K562 (cell line): Measurements from ENCODE around the gene CTNNA3. TPM values are rescaled to one million over a fixed set of nuclear protein-coding genes. Genes with fewer than 3 reads are reported as not detected.

Source experiments
- ATAC-seq: fragments of 200-7000 bp; cut with Tn5 transposase; 3 replicates; pipeline ENCODE4 v1.9.1; 2020; ENCODE audit warnings: moderate library complexity
- BruUV-seq: library from RNA; stranded (reverse); fragments of 400-500 nt; replicated peaks from 2 replicates; lab custom pipeline; 2021; lab: Mats Ljungman, UMichigan
- CTCF ChIA-PET: fragments of 300-600 bp; formaldehyde crosslinking; extraction: SDS; loops from one replicate; lab custom pipeline; 2021; ENCODE audit warnings: low intra/inter-chr PET ratio; lab: Yijun Ruan, JAX
- POLR2A ChIA-PET: fragments of 300-600, 350-650 bp; sonication (Branson Sonifier 250); formaldehyde crosslinking; extraction: SDS; loops from one replicate; lab custom pipeline; 2021; ENCODE audit warnings: antibody characterized with exemption, inconsistent platforms; lab: Yijun Ruan, JAX
- DNase-seq, 4 experiments: peaks; one replicate each; pipeline versions ENCODE4 v3.0.0 to v3.0.0-alpha.2; 2011 to 2018; ENCODE audit warnings: low spot score in 3 of 4, mixed read lengths in 3 of 4; ENCODE audit errors: extremely low read depth in 1 of 4
- FAIRE-seq: peaks from 2 replicates; lab custom pipeline; 2011; peaks lifted over from hg19 to GRCh38; lab: Jason Lieb, UNC
- H2AFZ ChIP-seq: 2 replicates; pipeline ENCODE4 v1.6.0; 2011; ENCODE audit warnings: low read depth, low read length, control low read depth, inconsistent platforms
- H3K27ac ChIP-seq: fragments of 200-600 bp; 3 replicates; pipeline ENCODE4 v1.8.0; 2011; ENCODE audit warnings: low read depth, mild to moderate bottlenecking, control low read depth, inconsistent platforms, low read length, moderate library complexity, mixed read lengths; ENCODE audit errors: extremely low read depth
- H3K27me3 ChIP-seq, 2 experiments: fragments of 300-600 bp in 1 of 2; 2 replicates in 1 of 2; 3 replicates in 1 of 2; pipeline versions ENCODE4 v1.6.0 to v1.8.0; 2011; ENCODE audit warnings: inconsistent platforms in 2 of 2, low read length in 2 of 2, mild to moderate bottlenecking in 1 of 2, mixed read lengths in 1 of 2, moderate library complexity in 1 of 2; ENCODE audit not compliant: control insufficient read depth in 2 of 2, insufficient read depth in 2 of 2
- H3K36me3 ChIP-seq: fragments of 300-600 bp; 3 replicates; pipeline ENCODE4 v1.8.0; 2011; ENCODE audit warnings: mild to moderate bottlenecking, low read length, inconsistent platforms; ENCODE audit not compliant: control insufficient read depth, insufficient read depth
- H3K4me1 ChIP-seq, 2 experiments: fragments of 200-600 bp in 1 of 2; replicated peaks in 1 of 2; 2 replicates in 1 of 2; 3 replicates in 1 of 2; pipeline versions ENCODE4 v1.5.1 to v1.8.0; 2011; ENCODE audit warnings: inconsistent platforms in 2 of 2, low read length in 2 of 2, mild to moderate bottlenecking in 1 of 2, mixed read lengths in 1 of 2, moderate library complexity in 1 of 2; ENCODE audit not compliant: control insufficient read depth in 2 of 2, insufficient read depth in 2 of 2
- H3K4me2 ChIP-seq: 2 replicates; pipeline ENCODE4 v1.6.1; 2011; ENCODE audit warnings: low read length, control low read depth, inconsistent platforms, mixed read lengths; ENCODE audit not compliant: insufficient read depth
- H3K4me3 ChIP-seq: fragments of 200-600 bp; sonication (generic), shearing (Covaris generic); 2 replicates; pipeline ENCODE4 v1.5.1; 2016; ENCODE audit warnings: control low read depth, inconsistent platforms
- H3K79me2 ChIP-seq: fragments of 200-600 bp; 3 replicates; pipeline ENCODE4 v1.8.0; 2011; ENCODE audit warnings: low read length, inconsistent platforms; ENCODE audit not compliant: control insufficient read depth, insufficient read depth
- H3K9ac ChIP-seq, 2 experiments: 2 replicates each; pipeline versions ENCODE4 v1.6.0 to v1.6.1; 2011; ENCODE audit warnings: low read depth in 2 of 2, low read length in 2 of 2, control low read depth in 1 of 2, inconsistent platforms in 1 of 2, mild to moderate bottlenecking in 1 of 2, mixed read lengths in 1 of 2; ENCODE audit not compliant: insufficient read depth in 1 of 2
- H3K9me1 ChIP-seq: one replicate; pipeline ENCODE4 v1.6.0; 2011; ENCODE audit warnings: inconsistent platforms, mild to moderate bottlenecking, low read length, moderate library complexity; ENCODE audit not compliant: control insufficient read depth, insufficient read depth
- H3K9me3 ChIP-seq: replicated peaks from 2 replicates; pipeline ENCODE4 v1.5.1; 2011; ENCODE audit warnings: low read depth, low read length, inconsistent platforms; ENCODE audit not compliant: control insufficient read depth, insufficient read depth
- H4K20me1 ChIP-seq: replicated peaks from 2 replicates; pipeline ENCODE4 v1.6.1; 2011; ENCODE audit warnings: low read length, inconsistent platforms, mixed read lengths; ENCODE audit not compliant: control insufficient read depth, insufficient read depth
- COPS2 ChIP-seq: fragments of 450-650 bp; conservative IDR thresholded peaks from 2 replicates; pipeline ENCODE4 v1.6.1; 2016; ENCODE audit warnings: mild to moderate bottlenecking, moderate library complexity
- EZH2 ChIP-seq: IDR thresholded peaks from 2 replicates; pipeline ENCODE4 v1.6.1; 2012; ENCODE audit warnings: low read depth, mild to moderate bottlenecking, inconsistent platforms, low read length, borderline replicate concordance
- FOXA3 ChIP-seq, 2 experiments: fragments of 450-650 bp in 1 of 2; sonication (generic) in 1 of 2; formaldehyde crosslinking; IDR thresholded peaks in 1 of 2; conservative IDR thresholded peaks in 1 of 2; 2 replicates each; pipeline versions ENCODE4 v1.4.0 to v1.8.0; 2020 to 2022; ENCODE audit warnings: mild to moderate bottlenecking in 2 of 2, missing genetic modification reagents in 1 of 2
- MAFG ChIP-seq: fragments of 450-650 bp; conservative IDR thresholded peaks from 2 replicates; pipeline ENCODE4 v1.6.1; 2016; ENCODE audit warnings: missing genetic modification characterization, missing compliant biosample characterization
- MCM5 ChIP-seq: fragments of 450-650 bp; IDR thresholded peaks from 2 replicates; pipeline ENCODE4 v1.6.1; 2016; ENCODE audit warnings: low read depth
- TBP ChIP-seq: optimal IDR thresholded peaks from 2 replicates; pipeline ENCODE3; 2011; ENCODE audit warnings: low read depth, low read length, improper control_type of control experiment
- ZKSCAN1 ChIP-seq: fragments of 150-350 bp; IDR thresholded peaks from 2 replicates; pipeline ENCODE4 v1.6.1; 2016; ENCODE audit warnings: low read depth, low read length
- ZNF263 ChIP-seq: sonication (generic); formaldehyde crosslinking; IDR thresholded peaks from 2 replicates; pipeline ENCODE4 v1.8.0; 2022; ENCODE audit warnings: mild to moderate bottlenecking, missing genetic modification reagents, borderline replicate concordance
- ZNF408 ChIP-seq: fragments of 250-450 bp; sonication (Bioruptor Pico); IDR thresholded peaks from 2 replicates; pipeline ENCODE4 v1.4.0; 2020; ENCODE audit warnings: low read depth, mild to moderate bottlenecking, moderate library complexity
- ZNF592 ChIP-seq: fragments of 450-650 bp; IDR thresholded peaks from 2 replicates; pipeline ENCODE4 v1.6.1; 2017; ENCODE audit warnings: antibody characterized with exemption, mild to moderate bottlenecking
- in situ Hi-C: fragments of 300-500 bp; cut with MboI; formaldehyde crosslinking; loops from 4 replicates; pipeline ENCODE4 v1.15.0; 2018; ENCODE audit warnings: inconsistent platforms, mixed read lengths
- intact Hi-C: fragments of 100-400 bp; cut with micrococcal nuclease; formaldehyde crosslinking; loops from 2 replicates; pipeline ENCODE4 v1.14.2; 2022
- polyA plus RNA-seq, 8 experiments: library from polyadenylated mRNA; depleted of rRNA in 4 of 8; stranded (reverse) in 5 of 8; unstranded in 3 of 8; fragments of >200 nt; fragmentation: Nextera tagmentation in 2 of 8; fragmentation: Illumina TruSeq in 1 of 8; extraction: Ambion mirVana in 2 of 8; extraction: Trizol in 1 of 8; gene quantifications; 2 replicates each; pipeline versions ENCODE4 v1.2.1 to v1.2.3, GENCODE V29; 2011 to 2014; ENCODE audit warnings: inconsistent platforms in 1 of 8, missing spikeins in 1 of 8
- total RNA-seq, 7 experiments: library from RNA; depleted of rRNA in 6 of 7; stranded (reverse); fragments of >200 nt in 6 of 7; fragmentation: Illumina TruSeq in 2 of 7; extraction: Trizol in 2 of 7; gene quantifications; 2 replicates each; pipeline versions ENCODE4 v1.2.1 to v1.2.3, GENCODE V29; 2011 to 2021; ENCODE audit warnings: low replicate concordance in 1 of 7
- TF ChIP-seq, protein P1 (sequence below): fragments of 450-650 bp; formaldehyde crosslinking; IDR thresholded peaks from 2 replicates; pipeline ENCODE4 v1.4.0; 2022; ENCODE audit warnings: mild to moderate bottlenecking, moderate library complexity
- TF ChIP-seq, protein P2 (sequence below): fragments of 250-450 bp; sonication (Bioruptor Pico); IDR thresholded peaks from 2 replicates; pipeline ENCODE4 v1.5.0; 2021
- TF ChIP-seq, protein P3 (sequence below): fragments of 250-450 bp; sonication (Bioruptor Pico); IDR thresholded peaks from 2 replicates; pipeline ENCODE4 v1.8.0; 2022; ENCODE audit warnings: moderate library complexity, mild to moderate bottlenecking, inconsistent platforms

Gene CTNNA3
- total and polyA plus RNA-seq, 9 of the 15 experiments (the other 6 are each of a cell fraction or from before 2014, with no cell fraction given), result 0.04 TPM; not detected in 8

DNA sequence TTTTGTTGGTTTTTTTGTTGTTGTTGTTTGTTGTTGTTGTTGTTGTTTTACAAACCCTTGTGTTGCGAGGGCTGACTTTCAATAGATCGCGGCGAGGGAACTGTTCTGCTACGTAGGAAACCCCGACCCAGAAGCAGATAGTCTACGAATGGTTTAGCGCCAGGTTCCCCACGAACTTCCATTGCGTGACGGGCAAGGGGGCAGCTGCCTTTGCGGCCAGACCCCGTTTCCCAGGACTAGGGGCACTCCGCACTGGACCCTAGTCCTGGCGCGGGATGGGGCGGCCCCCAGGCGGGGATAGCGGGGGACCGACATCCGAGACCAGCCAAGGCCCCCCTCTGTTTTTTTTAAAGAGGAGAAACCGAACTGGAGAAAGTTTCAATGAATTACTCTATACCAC is 650.6 kb downstream of the CTNNA3 start (continued):
- no peak for TF ChIP-seq ZNF592

- Histone ChIP-seq H3K9me3 (no peaks in the 10 kb centered on the region; the same call in 1 of the 2 replicates), H3K4me3 (no peak overlapping the region), H3K4me1 (no peaks in the 10 kb centered on the region), H3K4me2 (no peak overlapping the region), H3K36me3 (no peaks in the 10 kb centered on the region), H3K27me3 (no peaks in the 10 kb centered on the region), H3K9me1 (no peaks in the 10 kb centered on the region), H2AFZ (no peak overlapping the region), H3K27ac (no peak overlapping the region), H3K79me2 (no peaks in the 10 kb centered on the region), H3K9ac (no peak overlapping the region), H4K20me1 (no peaks in the 10 kb centered on the region)
- ChIA-PET POLR2A (no interaction called here), CTCF (no interaction called here)
- intact Hi-C loops (no loop called here), in situ Hi-C loops (no loop called here)
- ATAC-seq, result no peak
- BruUV-seq, result no TSS peak
- DNase-seq, result no peak
- no peak for FAIRE-seq
- TF ChIP-seq MCM5, result no peak
- no peak for TF ChIP-seq TBP
- TF ChIP-seq, protein P1, sequence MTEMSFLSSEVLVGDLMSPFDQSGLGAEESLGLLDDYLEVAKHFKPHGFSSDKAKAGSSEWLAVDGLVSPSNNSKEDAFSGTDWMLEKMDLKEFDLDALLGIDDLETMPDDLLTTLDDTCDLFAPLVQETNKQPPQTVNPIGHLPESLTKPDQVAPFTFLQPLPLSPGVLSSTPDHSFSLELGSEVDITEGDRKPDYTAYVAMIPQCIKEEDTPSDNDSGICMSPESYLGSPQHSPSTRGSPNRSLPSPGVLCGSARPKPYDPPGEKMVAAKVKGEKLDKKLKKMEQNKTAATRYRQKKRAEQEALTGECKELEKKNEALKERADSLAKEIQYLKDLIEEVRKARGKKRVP, result no peak
- TF ChIP-seq EZH2, result no peak
- TF ChIP-seq COPS2, result no peak
- no peak for TF ChIP-seq ZNF263 (CRISPR knock-in tag)
- TF ChIP-seq, protein P2, sequence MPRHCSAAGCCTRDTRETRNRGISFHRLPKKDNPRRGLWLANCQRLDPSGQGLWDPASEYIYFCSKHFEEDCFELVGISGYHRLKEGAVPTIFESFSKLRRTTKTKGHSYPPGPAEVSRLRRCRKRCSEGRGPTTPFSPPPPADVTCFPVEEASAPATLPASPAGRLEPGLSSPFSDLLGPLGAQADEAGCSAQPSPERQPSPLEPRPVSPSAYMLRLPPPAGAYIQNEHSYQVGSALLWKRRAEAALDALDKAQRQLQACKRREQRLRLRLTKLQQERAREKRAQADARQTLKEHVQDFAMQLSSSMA (CRISPR knock-in tag), result no peak
- TF ChIP-seq ZKSCAN1, result no peak
- TF ChIP-seq ZNF408, result no peak
- TF ChIP-seq, protein P3, sequence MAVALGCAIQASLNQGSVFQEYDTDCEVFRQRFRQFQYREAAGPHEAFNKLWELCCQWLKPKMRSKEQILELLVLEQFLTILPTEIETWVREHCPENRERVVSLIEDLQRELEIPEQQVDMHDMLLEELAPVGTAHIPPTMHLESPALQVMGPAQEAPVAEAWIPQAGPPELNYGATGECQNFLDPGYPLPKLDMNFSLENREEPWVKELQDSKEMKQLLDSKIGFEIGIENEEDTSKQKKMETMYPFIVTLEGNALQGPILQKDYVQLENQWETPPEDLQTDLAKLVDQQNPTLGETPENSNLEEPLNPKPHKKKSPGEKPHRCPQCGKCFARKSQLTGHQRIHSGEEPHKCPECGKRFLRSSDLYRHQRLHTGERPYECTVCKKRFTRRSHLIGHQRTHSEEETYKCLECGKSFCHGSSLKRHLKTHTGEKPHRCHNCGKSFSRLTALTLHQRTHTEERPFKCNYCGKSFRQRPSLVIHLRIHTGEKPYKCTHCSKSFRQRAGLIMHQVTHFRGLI, result no peak
- no peak for TF ChIP-seq MAFG (tag)
- no peak for TF ChIP-seq FOXA3 (CRISPR knock-in tag; conservative IDR thresholded peaks at IDR 0.05 in 1 of 2, IDR thresholded peaks at IDR 0.05 in 1 of 2)
Observed at GRCh38 chr10:67043041-67043440, 653.0 kb downstream of the CTNNA3 start.
